Esophagus squamous epithelium (tissue), 5 donors: ENCODE measurements around the gene GDI1. TPM values are rescaled to one million over a fixed set of nuclear protein-coding genes. Genes with fewer than 3 reads are reported as not detected.
A peak's percentile ranks its signal among the peaks of the same experiment; 100 is the strongest.

ENCODE experiments used
- DNase-seq: peaks from one replicate; lab custom pipeline; 2025; lab: John Stamatoyannopoulos, UW
- H3K27ac ChIP-seq, 4 donors: fragments of 200-600 bp; sonication (generic); one replicate each; pipeline ENCODE4 v1.5.1; 2016 to 2019; ENCODE audit warnings: mild to moderate bottlenecking in 1 of 4
- H3K27me3 ChIP-seq, 4 donors: fragments of 200-600 bp; sonication (generic); 1 replicate in 3 of 4; 2 replicates in 1 of 4; pipeline versions ENCODE4 v1.5.1 to v1.6.0; 2017 to 2021; ENCODE audit warnings: antibody characterized with exemption in 1 of 4
- H3K36me3 ChIP-seq, 3 donors: fragments of 200-600 bp; sonication (generic); one replicate each; pipeline ENCODE4 v1.5.1; 2016 to 2019
- H3K4me1 ChIP-seq, 3 donors: fragments of 200-600 bp; sonication (generic); one replicate each; pipeline ENCODE4 v1.5.1; 2017 to 2019
- H3K4me3 ChIP-seq, 4 donors: fragments of 200-600 bp; sonication (generic); 1 replicate in 3 of 4; 2 replicates in 1 of 4; pipeline ENCODE4 v1.5.1; 2016 to 2019; ENCODE audit warnings: mild to moderate bottlenecking in 2 of 4, moderate library complexity in 1 of 4
- H3K9me3 ChIP-seq, 3 donors: fragments of 200-600 bp; sonication (generic); one replicate each; pipeline ENCODE4 v1.5.1; 2016 to 2019
- CTCF ChIP-seq, 6 experiments: fragments of 450-650 bp in 4 of 6; fragments of 200-600 bp in 2 of 6; sonication (generic) in 2 of 6; IDR thresholded peaks; one replicate each; pipeline ENCODE4 v1.5.1; 2016 to 2019; ENCODE audit warnings: antibody characterized with exemption in 6 of 6, mild to moderate bottlenecking in 4 of 6, moderate library complexity in 4 of 6
- POLR2A ChIP-seq, 4 donors: fragments of 450-650 bp; IDR thresholded peaks; one replicate each; pipeline ENCODE4 v1.6.1; 2017; ENCODE audit warnings: antibody characterized with exemption in 4 of 4, mild to moderate bottlenecking in 4 of 4, moderate library complexity in 3 of 4
- WGBS, 2 donors: methylation state at CpG; one replicate each; pipeline ENCODE4 v1.1.5; 2018; 5-methylcytosine and 5-hydroxymethylcytosine counted together
- intact Hi-C: fragments of 100-400 bp; cut with DNase I; formaldehyde crosslinking; loops from one replicate; pipeline ENCODE4 v1.15.0; 2022
- total RNA-seq, 4 donors: library from RNA; depleted of rRNA; stranded (reverse); fragments of >200 nt; gene quantifications; one replicate each; pipeline ENCODE4 v1.1.0, GENCODE V29; 2016
- donor health status: DM: yes; HTN: yes; CAD: no.

GDI1 gene
- total RNA-seq, 4 donors from 2014 or later: 35.2 to 82.6 (median 35.6) TPM

- peaks cover 0 to 27% (median 0%) of the 10 kb centered on the region in 3 donors for H3K36me3 ChIP-seq
- H3K27me3 ChIP-seq: no peaks in the 10 kb centered on the region
- no peak for DNase-seq
- peak within 1 kb of the TSS; percentile 59 to 85 (median 72) for H3K4me3 ChIP-seq
- TF ChIP-seq CTCF (IDR thresholded peaks at IDR 0.05): no peak
- peak in 1 of 4 donors; percentile 59 for TF ChIP-seq POLR2A (IDR thresholded peaks at IDR 0.05)
- intact Hi-C loops: no loop called here
- H3K27ac ChIP-seq: peak within 1 kb of the TSS; percentile 89 to 92 (median 92)
- H3K4me1 ChIP-seq: peaks cover 11 to 60% (median 14%) of the 10 kb centered on the region in 3 donors
- no peaks in the 10 kb centered on the region for H3K9me3 ChIP-seq
- whole genome bisulfite sequencing, 2 donors: 46% methylated on average over 2 of the region's 95 CpGs; no CpG with 5 or more reads in 1 of the 2 donors
Observed at GRCh38 chrX:154486396-154487207, 49.6 kb downstream of the GDI1 start, which contains the start of gene UBL4A. TSS of gene UBL4A (minus strand) at chrX:154486615. CDS start at chrX:154486584, 31 bp downstream.

- Histone ChIP-seq H3K4me3 (peak overlapping the region in 1 of 4 donors; percentile 85), H3K27ac (peak overlapping the region in 3 of 4 donors; percentile 89 to 92 (median 92)), H3K9me3 (no peaks in the 10 kb centered on the region), H3K4me1 (peaks cover 11 to 60% (median 14%) of the 10 kb centered on the region in 3 donors), H3K36me3 (peaks cover 0 to 27% (median 0%) of the 10 kb centered on the region in 3 donors), H3K27me3 (no peaks in the 10 kb centered on the region)
- DNase-seq: no peak
- TF ChIP-seq POLR2A (IDR thresholded peaks at IDR 0.05): no peak
- intact Hi-C loops: no loop called here
- WGBS, 2 donors: 91 to 95% methylated on average over 7 to 28 of the region's 28 CpGs
Observed at GRCh38 chrX:154487518-154488290, 50.8 kb downstream of the GDI1 start.

- no peaks in the 10 kb centered on the region for H3K27me3 ChIP-seq
- intact Hi-C loops: no loop called here
- no peak for TF ChIP-seq POLR2A (IDR thresholded peaks at IDR 0.05)
- no peak for TF ChIP-seq CTCF (IDR thresholded peaks at IDR 0.05)
- H3K36me3 ChIP-seq: peaks cover 0 to 25% (median 0%) of the 10 kb centered on the region in 3 donors
- peaks cover 11 to 60% (median 14%) of the 10 kb centered on the region in 3 donors for H3K4me1 ChIP-seq
- H3K27ac ChIP-seq: peak overlapping the region; percentile 91 to 99 (median 97)
- 81 to 95% methylated on average over 4 to 12 of the region's 20 CpGs for WGBS, 2 donors
- DNase-seq: no peak
- H3K4me3 ChIP-seq: no peak overlapping the region
- H3K9me3 ChIP-seq: no peaks in the 10 kb centered on the region
Observed at GRCh38 chrX:154488336-154489075, 51.6 kb downstream of the GDI1 start.

- peak overlapping the region; percentile 57 to 80 (median 71) for H3K4me3 ChIP-seq
- H3K9me3 ChIP-seq: no peaks in the 10 kb centered on the region
- no peak for TF ChIP-seq POLR2A (IDR thresholded peaks at IDR 0.05)
- TF ChIP-seq CTCF (IDR thresholded peaks at IDR 0.05): no peak
- WGBS, 2 donors: 83% methylated on average over 1 of the region's 4 CpGs; no CpG with 5 or more reads in 1 of the 2 donors
- peaks cover 0 to 18% (median 0%) of the 10 kb centered on the region in 3 donors for H3K36me3 ChIP-seq
- peak overlapping the region; percentile 91 to 99 (median 97) for H3K27ac ChIP-seq
- H3K27me3 ChIP-seq: no peaks in the 10 kb centered on the region
- intact Hi-C loops: no loop called here
- peaks cover 11 to 55% (median 14%) of the 10 kb centered on the region in 3 donors for H3K4me1 ChIP-seq
- DNase-seq: no peak
Observed at GRCh38 chrX:154489182-154489581, 52.2 kb downstream of the GDI1 start.

GRCh38 chrX:154490021-154490413 lies 53.1 kb downstream of the GDI1 start:
- no peak for TF ChIP-seq CTCF (IDR thresholded peaks at IDR 0.05)
- WGBS, 2 donors: 0 to 17% methylated on average over 1 to 2 of the region's 19 CpGs
- peak overlapping the region; percentile 91 to 99 (median 97) for H3K27ac ChIP-seq
- DNase-seq: no peak
- intact Hi-C loops: no loop called here
- H3K27me3 ChIP-seq: no peaks in the 10 kb centered on the region
- no peaks in the 10 kb centered on the region for H3K9me3 ChIP-seq
- peaks cover 6 to 47% (median 10%) of the 10 kb centered on the region in 3 donors for H3K4me1 ChIP-seq
- peaks cover 0 to 17% (median 0%) of the 10 kb centered on the region in 3 donors for H3K36me3 ChIP-seq
- peak overlapping the region; percentile 57 to 80 (median 71) for H3K4me3 ChIP-seq
